ENCODE data around the gene IPCEF1. TPM values are rescaled to one million over a fixed set of nuclear protein-coding genes. Genes with fewer than 3 reads are reported as not detected.
A peak's percentile ranks its signal among the peaks of the same experiment; 100 is the strongest.

Gene IPCEF1
- total RNA-seq, 6 experiments from 2014 or later, result 0.31 TPM; not detected in 5

DNA sequence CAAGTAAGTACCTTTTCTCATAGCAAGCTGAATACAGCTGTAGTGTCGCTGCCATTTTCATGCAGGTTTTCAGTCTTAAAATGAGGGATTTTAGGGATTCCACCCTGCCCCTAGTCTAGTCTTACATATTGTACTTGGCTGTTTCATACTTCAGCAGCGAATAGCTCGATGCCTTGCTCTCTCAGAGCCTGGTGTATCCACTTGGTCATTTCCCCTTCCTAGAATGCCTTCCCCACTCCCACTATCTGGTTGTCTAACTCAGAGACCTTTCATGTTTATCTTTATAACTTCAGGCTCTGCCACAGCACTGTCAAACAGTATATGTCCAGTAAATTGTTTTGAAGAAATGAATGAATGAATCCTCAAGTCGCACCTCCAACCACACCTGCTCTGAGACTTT is 21.1 kb upstream of the IPCEF1 start:
- Mint-ChIP-seq H3K4me1 (ENCODE audit: low read depth) (peaks cover 6% of the 10 kb centered on the region), H3K27me3 (ENCODE audit: insufficient read depth) (no peaks in the 10 kb centered on the region; the same call in 1 of the 2 replicates), H3K9me3 (no peaks in the 10 kb centered on the region), H3K27ac (no peak overlapping the region), H3K4me3 (no peak overlapping the region), H3K36me3 (ENCODE audit: low read depth) (peaks cover under 1% of the 10 kb centered on the region; the same call in 1 of the 2 replicates)
- TF ChIP-seq, protein P1, sequence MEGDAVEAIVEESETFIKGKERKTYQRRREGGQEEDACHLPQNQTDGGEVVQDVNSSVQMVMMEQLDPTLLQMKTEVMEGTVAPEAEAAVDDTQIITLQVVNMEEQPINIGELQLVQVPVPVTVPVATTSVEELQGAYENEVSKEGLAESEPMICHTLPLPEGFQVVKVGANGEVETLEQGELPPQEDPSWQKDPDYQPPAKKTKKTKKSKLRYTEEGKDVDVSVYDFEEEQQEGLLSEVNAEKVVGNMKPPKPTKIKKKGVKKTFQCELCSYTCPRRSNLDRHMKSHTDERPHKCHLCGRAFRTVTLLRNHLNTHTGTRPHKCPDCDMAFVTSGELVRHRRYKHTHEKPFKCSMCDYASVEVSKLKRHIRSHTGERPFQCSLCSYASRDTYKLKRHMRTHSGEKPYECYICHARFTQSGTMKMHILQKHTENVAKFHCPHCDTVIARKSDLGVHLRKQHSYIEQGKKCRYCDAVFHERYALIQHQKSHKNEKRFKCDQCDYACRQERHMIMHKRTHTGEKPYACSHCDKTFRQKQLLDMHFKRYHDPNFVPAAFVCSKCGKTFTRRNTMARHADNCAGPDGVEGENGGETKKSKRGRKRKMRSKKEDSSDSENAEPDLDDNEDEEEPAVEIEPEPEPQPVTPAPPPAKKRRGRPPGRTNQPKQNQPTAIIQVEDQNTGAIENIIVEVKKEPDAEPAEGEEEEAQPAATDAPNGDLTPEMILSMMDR (IDR thresholded peaks at IDR 0.05), result no peak
- no peak for DNase-seq

DNA sequence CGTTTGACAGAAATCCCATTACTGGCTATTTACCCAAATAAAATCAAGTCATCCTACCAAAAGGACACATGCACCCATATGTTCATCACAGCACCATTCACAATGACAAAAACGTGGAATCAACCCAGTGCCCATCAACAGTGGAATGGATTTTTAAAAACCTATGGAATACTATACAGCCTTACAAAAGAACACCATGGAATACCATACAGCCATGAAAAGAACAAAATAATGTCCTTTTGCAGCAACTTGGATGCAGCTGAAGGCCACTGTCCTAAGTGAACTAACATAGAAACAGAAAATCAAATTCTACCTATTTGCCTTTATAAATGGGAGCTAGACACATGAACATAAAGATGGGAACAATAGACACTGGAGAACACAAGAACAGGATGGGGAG is 17.4 kb upstream of the IPCEF1 start:
- no peak overlapping the region for H3K27ac Mint-ChIP-seq
- no peaks in the 10 kb centered on the region for H3K9me3 Mint-ChIP-seq
- no peak overlapping the region for H3K4me3 Mint-ChIP-seq
- DNase-seq, result no peak
- H3K27me3 Mint-ChIP-seq (ENCODE audit: insufficient read depth), result no peaks in the 10 kb centered on the region; the same call in 1 of the 2 replicates
- no peaks in the 10 kb centered on the region for H3K36me3 Mint-ChIP-seq (ENCODE audit: low read depth)
- H3K4me1 Mint-ChIP-seq (ENCODE audit: low read depth), result peaks cover 12% of the 10 kb centered on the region
- TF ChIP-seq, protein P1 (IDR thresholded peaks at IDR 0.05), result no peak

DNA sequence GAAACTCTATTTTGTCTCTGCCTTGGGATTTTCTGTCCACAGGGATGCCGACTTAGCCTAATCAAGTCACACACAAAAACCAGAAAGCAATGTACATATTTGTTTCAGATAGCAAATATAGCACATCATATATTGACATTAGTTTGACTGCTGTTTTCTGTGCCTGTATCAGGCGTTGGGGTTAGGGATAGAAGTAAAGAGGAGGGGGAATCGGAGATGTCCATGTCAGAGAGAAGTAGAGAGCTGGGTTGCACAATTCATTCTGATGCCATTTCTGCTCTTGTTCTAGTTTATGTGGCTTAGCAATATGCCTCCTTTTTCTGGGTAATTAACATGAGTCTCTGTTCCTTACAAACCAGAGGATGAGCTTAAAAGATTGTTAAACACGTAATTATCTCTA is 14.7 kb upstream of the IPCEF1 start:
- Mint-ChIP-seq H3K9me3 (no peaks in the 10 kb centered on the region), H3K36me3 (ENCODE audit: low read depth) (no peaks in the 10 kb centered on the region), H3K4me3 (no peak overlapping the region), H3K27me3 (ENCODE audit: insufficient read depth) (no peaks in the 10 kb centered on the region; the same call in 1 of the 2 replicates), H3K27ac (no peak overlapping the region), H3K4me1 (ENCODE audit: low read depth) (peaks cover 6% of the 10 kb centered on the region; the same call in 1 of the 2 replicates)
- DNase-seq, result no peak
- TF ChIP-seq, protein P1 (IDR thresholded peaks at IDR 0.05), result no peak

DNA sequence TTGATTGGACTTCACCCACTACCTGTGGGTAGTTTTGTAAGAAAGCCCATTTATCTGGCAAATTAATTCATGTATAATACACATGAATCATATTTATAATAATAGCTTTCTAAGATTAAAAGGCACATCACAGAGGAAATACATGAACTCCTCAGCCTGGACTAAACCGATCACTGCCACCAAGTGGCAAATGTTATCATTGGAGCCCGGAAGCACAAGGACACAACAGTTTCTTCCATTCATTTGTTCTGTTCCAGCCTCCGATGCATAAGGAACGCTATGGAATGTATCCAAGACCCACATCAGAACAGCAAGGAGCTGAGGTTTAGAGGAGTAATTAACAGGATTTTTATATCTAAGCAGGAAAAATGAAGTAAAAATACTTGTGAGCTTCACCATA is 13.9 kb upstream of the IPCEF1 start:
- TF ChIP-seq, protein P1 (IDR thresholded peaks at IDR 0.05), result peak; percentile 78
- peak; percentile 47 for DNase-seq
- peaks cover 2% of the 10 kb centered on the region; the same call in 1 of the 2 replicates for H3K27me3 Mint-ChIP-seq (ENCODE audit: insufficient read depth)
- H3K36me3 Mint-ChIP-seq (ENCODE audit: low read depth), result no peaks in the 10 kb centered on the region
- H3K9me3 Mint-ChIP-seq, result no peaks in the 10 kb centered on the region
- H3K27ac Mint-ChIP-seq, result no peak overlapping the region
- H3K4me3 Mint-ChIP-seq, result no peak overlapping the region
- H3K4me1 Mint-ChIP-seq (ENCODE audit: low read depth), result peaks cover 6% of the 10 kb centered on the region; the same call in 1 of the 2 replicates

DNA sequence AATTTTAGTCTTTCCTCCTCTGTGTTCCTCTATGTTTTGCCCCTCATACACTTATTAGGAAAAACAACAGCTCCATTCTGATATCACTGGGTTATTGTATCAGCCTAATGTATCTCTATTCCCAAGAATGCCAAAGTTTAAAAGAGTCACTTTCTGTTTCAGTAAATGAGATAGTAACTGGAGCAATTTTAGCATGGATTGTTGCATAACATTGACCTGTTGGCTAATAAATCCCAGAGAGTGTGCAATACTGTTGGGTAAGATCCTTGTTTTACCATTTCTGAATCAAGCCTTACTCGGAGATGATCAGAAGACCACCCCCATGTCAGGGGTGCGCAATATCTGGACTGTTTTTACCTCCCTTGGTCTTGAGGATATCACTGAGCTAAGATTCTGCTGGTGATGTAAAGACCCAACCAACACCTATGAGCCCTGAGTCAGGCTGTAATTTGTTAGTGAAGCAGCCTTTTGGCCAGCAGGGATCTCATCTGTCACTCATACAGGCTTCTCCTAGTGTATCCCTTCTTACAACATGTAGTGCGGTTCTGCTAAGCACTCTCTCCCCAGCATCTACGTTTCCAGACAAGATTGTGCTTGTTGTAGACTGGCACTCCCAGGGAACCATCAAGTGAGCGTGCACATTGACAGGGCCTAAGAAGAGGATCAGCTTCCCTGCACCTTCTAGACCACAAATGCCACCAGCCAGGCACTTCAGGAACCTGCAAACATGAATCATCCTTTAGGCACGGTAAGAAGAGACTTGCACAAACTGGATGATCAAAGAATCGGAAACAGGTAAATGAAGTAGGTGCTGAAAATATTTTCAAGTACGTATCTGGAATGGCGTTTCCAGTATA is 11.5 kb upstream of the IPCEF1 start:
- Mint-ChIP-seq H3K9me3 (no peaks in the 10 kb centered on the region), H3K4me1 (ENCODE audit: low read depth) (peaks cover 13% of the 10 kb centered on the region; the same call in 1 of the 2 replicates)

More for the DNA sequence above, 11.5 kb upstream of the IPCEF1 start:
- peaks cover 8% of the 10 kb centered on the region for H3K27me3 Mint-ChIP-seq (ENCODE audit: insufficient read depth)
- DNase-seq, result no peak
- TF ChIP-seq, protein P1 (IDR thresholded peaks at IDR 0.05), result no peak
- no peak overlapping the region for H3K27ac Mint-ChIP-seq
- H3K36me3 Mint-ChIP-seq (ENCODE audit: low read depth), result no peaks in the 10 kb centered on the region
- H3K4me3 Mint-ChIP-seq, result no peak overlapping the region
